HepG2 (cell line): ENCODE results near the gene KCTD21.

Experiments used
- EP300 ChIP-seq, 3 experiments: sonication (generic) in 1 of 3; formaldehyde crosslinking in 1 of 3; IDR thresholded peaks; 2 replicates each; pipeline versions ENCODE4 v1.5.1 to v1.6.1; 2011 to 2020; ENCODE audit warnings: low read depth in 2 of 3, low read length in 2 of 3, borderline replicate concordance in 1 of 3, improper control_type of control experiment in 1 of 3, mild to moderate bottlenecking in 1 of 3, missing genetic modification reagents in 1 of 3, moderate library complexity in 1 of 3
- FOXK1 ChIP-seq: sonication (generic); formaldehyde crosslinking; IDR thresholded peaks from 2 replicates; pipeline ENCODE4 v1.4.0; 2020; ENCODE audit warnings: low read depth, missing genetic modification reagents, borderline replicate concordance
- NFE2L1 ChIP-seq: sonication (generic); formaldehyde crosslinking; IDR thresholded peaks from 2 replicates; pipeline ENCODE4 v1.4.0; 2020; ENCODE audit warnings: missing genetic modification reagents, mild to moderate bottlenecking, borderline replicate concordance
- SIN3B ChIP-seq: fragments of 150-350 bp; IDR thresholded peaks from 2 replicates; pipeline ENCODE4 v1.6.1; 2014; ENCODE audit warnings: low read length
- YY1 ChIP-seq: IDR thresholded peaks from 2 replicates; pipeline ENCODE4 v1.6.1; 2011; ENCODE audit warnings: low read length, low read depth, moderate library complexity, mild to moderate bottlenecking; ENCODE audit not compliant: insufficient read depth, insufficient replicate concordance
- ZNF792 ChIP-seq: IDR thresholded peaks from 2 replicates; pipeline ENCODE4 v1.6.1; 2016
- TF ChIP-seq, protein P1 (sequence below): sonication (generic); formaldehyde crosslinking; IDR thresholded peaks from 2 replicates; pipeline ENCODE4 v1.5.0; 2020; ENCODE audit warnings: mild to moderate bottlenecking, missing genetic modification reagents, moderate library complexity
- TF ChIP-seq, protein P2 (sequence below): sonication (generic); formaldehyde crosslinking; IDR thresholded peaks from 2 replicates; pipeline ENCODE4 v1.4.0; 2020; ENCODE audit warnings: missing genetic modification reagents

GRCh38 chr11:78176605-78177141 is 11.8 kb downstream of the KCTD21 start:
- TF ChIP-seq NFE2L1 (CRISPR knock-in tag), result no peak
- TF ChIP-seq YY1, result no peak
- TF ChIP-seq EP300 (IDR thresholded peaks at IDR 0.05; ENCODE audit: low read depth in 2 of 2, low read length in 2 of 2), result no peak
- TF ChIP-seq EP300 (CRISPR knock-in tag; IDR thresholded peaks at IDR 0.05; ENCODE audit: borderline replicate concordance), result no peak
- TF ChIP-seq SIN3B, result no peak
- TF ChIP-seq, protein P1, sequence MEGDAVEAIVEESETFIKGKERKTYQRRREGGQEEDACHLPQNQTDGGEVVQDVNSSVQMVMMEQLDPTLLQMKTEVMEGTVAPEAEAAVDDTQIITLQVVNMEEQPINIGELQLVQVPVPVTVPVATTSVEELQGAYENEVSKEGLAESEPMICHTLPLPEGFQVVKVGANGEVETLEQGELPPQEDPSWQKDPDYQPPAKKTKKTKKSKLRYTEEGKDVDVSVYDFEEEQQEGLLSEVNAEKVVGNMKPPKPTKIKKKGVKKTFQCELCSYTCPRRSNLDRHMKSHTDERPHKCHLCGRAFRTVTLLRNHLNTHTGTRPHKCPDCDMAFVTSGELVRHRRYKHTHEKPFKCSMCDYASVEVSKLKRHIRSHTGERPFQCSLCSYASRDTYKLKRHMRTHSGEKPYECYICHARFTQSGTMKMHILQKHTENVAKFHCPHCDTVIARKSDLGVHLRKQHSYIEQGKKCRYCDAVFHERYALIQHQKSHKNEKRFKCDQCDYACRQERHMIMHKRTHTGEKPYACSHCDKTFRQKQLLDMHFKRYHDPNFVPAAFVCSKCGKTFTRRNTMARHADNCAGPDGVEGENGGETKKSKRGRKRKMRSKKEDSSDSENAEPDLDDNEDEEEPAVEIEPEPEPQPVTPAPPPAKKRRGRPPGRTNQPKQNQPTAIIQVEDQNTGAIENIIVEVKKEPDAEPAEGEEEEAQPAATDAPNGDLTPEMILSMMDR, result no peak
- TF ChIP-seq, protein P2, sequence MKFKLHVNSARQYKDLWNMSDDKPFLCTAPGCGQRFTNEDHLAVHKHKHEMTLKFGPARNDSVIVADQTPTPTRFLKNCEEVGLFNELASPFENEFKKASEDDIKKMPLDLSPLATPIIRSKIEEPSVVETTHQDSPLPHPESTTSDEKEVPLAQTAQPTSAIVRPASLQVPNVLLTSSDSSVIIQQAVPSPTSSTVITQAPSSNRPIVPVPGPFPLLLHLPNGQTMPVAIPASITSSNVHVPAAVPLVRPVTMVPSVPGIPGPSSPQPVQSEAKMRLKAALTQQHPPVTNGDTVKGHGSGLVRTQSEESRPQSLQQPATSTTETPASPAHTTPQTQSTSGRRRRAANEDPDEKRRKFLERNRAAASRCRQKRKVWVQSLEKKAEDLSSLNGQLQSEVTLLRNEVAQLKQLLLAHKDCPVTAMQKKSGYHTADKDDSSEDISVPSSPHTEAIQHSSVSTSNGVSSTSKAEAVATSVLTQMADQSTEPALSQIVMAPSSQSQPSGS (CRISPR knock-in tag), result no peak
- no peak for TF ChIP-seq FOXK1
- TF ChIP-seq ZNF792 (CRISPR knock-in tag), result no peak
